GM18519 (cell line): ENCODE measurements around the gene TENM4.
"Not testable (repeated sequence)": the region's sequence is repeated elsewhere in the genome, so short reads cannot be mapped to it uniquely, and the experiment has no call there.

ENCODE experiments used
- ATAC-seq: cut with Tn5 transposase; IDR thresholded peaks from one replicate; pipeline ENCODE4 v1.9.1; 2021; ENCODE audit warnings: mild to moderate bottlenecking, moderate library complexity; ENCODE audit not compliant: unreplicated experiment, low FRiP score

Gene TENM4

GRCh38 chr11:78838417-78838816 lies 602.4 kb downstream of the TENM4 start:
- ATAC-seq, result no peak

GRCh38 chr11:78835646-78836045 lies 605.2 kb downstream of the TENM4 start:
- no peak for ATAC-seq

GRCh38 chr11:78834886-78835285 lies 605.9 kb downstream of the TENM4 start:
- no peak for ATAC-seq

- ATAC-seq, result no peak
These were observed 607.6 kb downstream of the TENM4 start for GRCh38 chr11:78833237-78833636.

- no peak for ATAC-seq
These were observed 608.4 kb downstream of the TENM4 start for GRCh38 chr11:78832226-78832947.

GRCh38 chr11:78831571-78831970 lies 609.3 kb downstream of the TENM4 start:
- no peak for ATAC-seq

GRCh38 chr11:78830277-78830819 lies 610.5 kb downstream of the TENM4 start:
- no peak for ATAC-seq

GRCh38 chr11:78829146-78829545 lies 611.7 kb downstream of the TENM4 start:
- ATAC-seq, result no peak

- no peak for ATAC-seq
These were observed 612.2 kb downstream of the TENM4 start for GRCh38 chr11:78828676-78829075.

GRCh38 chr11:78827291-78827690 lies 613.5 kb downstream of the TENM4 start:
- ATAC-seq, result not testable (repeated sequence)

GRCh38 chr11:78825591-78826020 lies 615.2 kb downstream of the TENM4 start:
- no peak for ATAC-seq

- ATAC-seq, result no peak
These were observed 617.2 kb downstream of the TENM4 start for GRCh38 chr11:78823588-78823987.

GRCh38 chr11:78822931-78823423 lies 617.9 kb downstream of the TENM4 start:
- ATAC-seq, result no peak

- no peak for ATAC-seq
These were observed 619.2 kb downstream of the TENM4 start for GRCh38 chr11:78821371-78822306.

GRCh38 chr11:78820741-78821140 lies 620.1 kb downstream of the TENM4 start:
- ATAC-seq, result no peak

- no peak for ATAC-seq
These were observed 622.6 kb downstream of the TENM4 start for GRCh38 chr11:78818201-78818600.

- no peak for ATAC-seq
These were observed 625.0 kb downstream of the TENM4 start for GRCh38 chr11:78815831-78816230.

GRCh38 chr11:78812513-78813293 lies 628.1 kb downstream of the TENM4 start:
- no peak for ATAC-seq

- no peak for ATAC-seq
These were observed 630.2 kb downstream of the TENM4 start for GRCh38 chr11:78810559-78811009.

GRCh38 chr11:78809931-78810541 lies 630.8 kb downstream of the TENM4 start:
- ATAC-seq, result no peak
